Measurements from ENCODE around the gene TMPRSS11A.

TMPRSS11A gene

GRCh38 chr4:67915400-67915966 lies 47.8 kb downstream of the TMPRSS11A start:
- Histone ChIP-seq H3K9ac (ENCODE audit: low read length) (no peak overlapping the region), H3K27ac (ENCODE audit: low read depth, low read length) (no peak overlapping the region), H3K27me3 (ENCODE audit: control insufficient read depth, insufficient read depth, low read length) (no peaks in the 10 kb centered on the region), H3K4me1 (ENCODE audit: control insufficient read depth, insufficient read depth, low read length) (no peaks in the 10 kb centered on the region), H3K4me3 (ENCODE audit: low read depth, low read length) (no peak overlapping the region), H3K36me3 (ENCODE audit: control insufficient read depth, insufficient read depth, low read length) (no peaks in the 10 kb centered on the region), H3K9me3 (ENCODE audit: control insufficient read depth, insufficient read depth, low read depth, low read length) (no peaks in the 10 kb centered on the region)

- H3K36me3 ChIP-seq (ENCODE audit: control insufficient read depth, insufficient read depth, low read length): no peaks in the 10 kb centered on the region
- no peaks in the 10 kb centered on the region for H3K4me1 ChIP-seq (ENCODE audit: control insufficient read depth, insufficient read depth, low read length)
- H3K9me3 ChIP-seq (ENCODE audit: control insufficient read depth, insufficient read depth, low read depth, low read length): no peaks in the 10 kb centered on the region
Observed at GRCh38 chr4:67912080-67912479, 51.2 kb downstream of the TMPRSS11A start.

GRCh38 chr4:67911638-67912037 lies 51.7 kb downstream of the TMPRSS11A start:
- Histone ChIP-seq H3K4me3 (ENCODE audit: low read depth, low read length) (no peak overlapping the region), H3K36me3 (ENCODE audit: control insufficient read depth, insufficient read depth, low read length) (no peaks in the 10 kb centered on the region), H3K27ac (ENCODE audit: low read depth, low read length) (no peak overlapping the region), H3K27me3 (ENCODE audit: control insufficient read depth, insufficient read depth, low read length) (no peaks in the 10 kb centered on the region), H3K9ac (ENCODE audit: low read length) (no peak overlapping the region), H3K4me1 (ENCODE audit: control insufficient read depth, insufficient read depth, low read length) (no peaks in the 10 kb centered on the region), H3K9me3 (ENCODE audit: control insufficient read depth, insufficient read depth, low read depth, low read length) (no peaks in the 10 kb centered on the region)

More at GRCh38 chr4:67912080-67912479, 51.2 kb downstream of the TMPRSS11A start:
- Histone ChIP-seq H3K27ac (ENCODE audit: low read depth, low read length) (no peak overlapping the region), H3K27me3 (ENCODE audit: control insufficient read depth, insufficient read depth, low read length) (no peaks in the 10 kb centered on the region), H3K9ac (ENCODE audit: low read length) (no peak overlapping the region), H3K4me3 (ENCODE audit: low read depth, low read length) (no peak overlapping the region)

- no peak overlapping the region for H3K9ac ChIP-seq (ENCODE audit: low read length)
- H3K27me3 ChIP-seq (ENCODE audit: control insufficient read depth, insufficient read depth, low read length): no peaks in the 10 kb centered on the region
- H3K4me3 ChIP-seq (ENCODE audit: low read depth, low read length): no peak overlapping the region
- H3K4me1 ChIP-seq (ENCODE audit: control insufficient read depth, insufficient read depth, low read length): no peaks in the 10 kb centered on the region
- no peaks in the 10 kb centered on the region for H3K9me3 ChIP-seq (ENCODE audit: control insufficient read depth, insufficient read depth, low read depth, low read length)
- H3K27ac ChIP-seq (ENCODE audit: low read depth, low read length): no peak overlapping the region
- H3K36me3 ChIP-seq (ENCODE audit: control insufficient read depth, insufficient read depth, low read length): no peaks in the 10 kb centered on the region
Observed at GRCh38 chr4:67911141-67911540, 52.2 kb downstream of the TMPRSS11A start.

GRCh38 chr4:67910585-67910905 lies 52.7 kb downstream of the TMPRSS11A start:
- Histone ChIP-seq H3K36me3 (ENCODE audit: control insufficient read depth, insufficient read depth, low read length) (no peaks in the 10 kb centered on the region), H3K27ac (ENCODE audit: low read depth, low read length) (no peak overlapping the region), H3K4me1 (ENCODE audit: control insufficient read depth, insufficient read depth, low read length) (no peaks in the 10 kb centered on the region), H3K4me3 (ENCODE audit: low read depth, low read length) (no peak overlapping the region), H3K9me3 (ENCODE audit: control insufficient read depth, insufficient read depth, low read depth, low read length) (no peaks in the 10 kb centered on the region), H3K9ac (ENCODE audit: low read length) (no peak overlapping the region), H3K27me3 (ENCODE audit: control insufficient read depth, insufficient read depth, low read length) (no peaks in the 10 kb centered on the region)

GRCh38 chr4:67909905-67910584 lies 53.2 kb downstream of the TMPRSS11A start:
- H3K9me3 ChIP-seq (ENCODE audit: control insufficient read depth, insufficient read depth, low read depth, low read length): no peaks in the 10 kb centered on the region
- H3K27ac ChIP-seq (ENCODE audit: low read depth, low read length): no peak overlapping the region
- H3K4me1 ChIP-seq (ENCODE audit: control insufficient read depth, insufficient read depth, low read length): no peaks in the 10 kb centered on the region
- H3K36me3 ChIP-seq (ENCODE audit: control insufficient read depth, insufficient read depth, low read length): no peaks in the 10 kb centered on the region
- no peaks in the 10 kb centered on the region for H3K27me3 ChIP-seq (ENCODE audit: control insufficient read depth, insufficient read depth, low read length)
- no peak overlapping the region for H3K4me3 ChIP-seq (ENCODE audit: low read depth, low read length)
- no peak overlapping the region for H3K9ac ChIP-seq (ENCODE audit: low read length)

GRCh38 chr4:67907650-67908049 lies 55.6 kb downstream of the TMPRSS11A start:
- H3K4me1 ChIP-seq (ENCODE audit: control insufficient read depth, insufficient read depth, low read length): no peaks in the 10 kb centered on the region
- no peak overlapping the region for H3K9ac ChIP-seq (ENCODE audit: low read length)
- H3K27ac ChIP-seq (ENCODE audit: low read depth, low read length): no peak overlapping the region
- H3K9me3 ChIP-seq (ENCODE audit: control insufficient read depth, insufficient read depth, low read depth, low read length): no peaks in the 10 kb centered on the region
- no peak overlapping the region for H3K4me3 ChIP-seq (ENCODE audit: low read depth, low read length)
- no peaks in the 10 kb centered on the region for H3K36me3 ChIP-seq (ENCODE audit: control insufficient read depth, insufficient read depth, low read length)
- H3K27me3 ChIP-seq (ENCODE audit: control insufficient read depth, insufficient read depth, low read length): no peaks in the 10 kb centered on the region

- Histone ChIP-seq H3K9ac (ENCODE audit: low read length) (no peak overlapping the region), H3K27me3 (ENCODE audit: control insufficient read depth, insufficient read depth, low read length) (no peaks in the 10 kb centered on the region), H3K9me3 (ENCODE audit: control insufficient read depth, insufficient read depth, low read depth, low read length) (no peaks in the 10 kb centered on the region), H3K27ac (ENCODE audit: low read depth, low read length) (no peak overlapping the region), H3K36me3 (ENCODE audit: control insufficient read depth, insufficient read depth, low read length) (no peaks in the 10 kb centered on the region), H3K4me3 (ENCODE audit: low read depth, low read length) (no peak overlapping the region), H3K4me1 (ENCODE audit: control insufficient read depth, insufficient read depth, low read length) (no peaks in the 10 kb centered on the region)
Observed at GRCh38 chr4:67899096-67899495, 64.2 kb downstream of the TMPRSS11A start.

GRCh38 chr4:67897686-67898085 lies 65.6 kb downstream of the TMPRSS11A start:
- H3K9me3 ChIP-seq (ENCODE audit: control insufficient read depth, insufficient read depth, low read depth, low read length): no peaks in the 10 kb centered on the region
- no peak overlapping the region for H3K9ac ChIP-seq (ENCODE audit: low read length)
- H3K27me3 ChIP-seq (ENCODE audit: control insufficient read depth, insufficient read depth, low read length): no peaks in the 10 kb centered on the region
- no peak overlapping the region for H3K4me3 ChIP-seq (ENCODE audit: low read depth, low read length)
- no peaks in the 10 kb centered on the region for H3K36me3 ChIP-seq (ENCODE audit: control insufficient read depth, insufficient read depth, low read length)
- H3K4me1 ChIP-seq (ENCODE audit: control insufficient read depth, insufficient read depth, low read length): no peaks in the 10 kb centered on the region
- no peak overlapping the region for H3K27ac ChIP-seq (ENCODE audit: low read depth, low read length)

- Histone ChIP-seq H3K27ac (ENCODE audit: low read depth, low read length) (no peak overlapping the region), H3K9ac (ENCODE audit: low read length) (no peak overlapping the region), H3K9me3 (ENCODE audit: control insufficient read depth, insufficient read depth, low read depth, low read length) (no peaks in the 10 kb centered on the region), H3K36me3 (ENCODE audit: control insufficient read depth, insufficient read depth, low read length) (no peaks in the 10 kb centered on the region), H3K4me3 (ENCODE audit: low read depth, low read length) (no peak overlapping the region), H3K27me3 (ENCODE audit: control insufficient read depth, insufficient read depth, low read length) (no peaks in the 10 kb centered on the region), H3K4me1 (ENCODE audit: control insufficient read depth, insufficient read depth, low read length) (no peaks in the 10 kb centered on the region)
Observed at GRCh38 chr4:67896421-67897065, 66.8 kb downstream of the TMPRSS11A start.

- H3K27ac ChIP-seq (ENCODE audit: low read depth, low read length): no peak overlapping the region
- no peaks in the 10 kb centered on the region for H3K9me3 ChIP-seq (ENCODE audit: control insufficient read depth, insufficient read depth, low read depth, low read length)
- H3K4me3 ChIP-seq (ENCODE audit: low read depth, low read length): no peak overlapping the region
- H3K36me3 ChIP-seq (ENCODE audit: control insufficient read depth, insufficient read depth, low read length): no peaks in the 10 kb centered on the region
- H3K27me3 ChIP-seq (ENCODE audit: control insufficient read depth, insufficient read depth, low read length): no peaks in the 10 kb centered on the region
- H3K9ac ChIP-seq (ENCODE audit: low read length): no peak overlapping the region
- no peaks in the 10 kb centered on the region for H3K4me1 ChIP-seq (ENCODE audit: control insufficient read depth, insufficient read depth, low read length)
Observed at GRCh38 chr4:67894659-67895058, 68.6 kb downstream of the TMPRSS11A start.
